Inflammatory macrophage (primary cell): ENCODE results near the gene DUSP8.
A peak's percentile ranks its signal among the peaks of the same experiment; 100 is the strongest.
"Not testable (repeated sequence)": the region's sequence is repeated elsewhere in the genome, so short reads cannot be mapped to it uniquely, and the experiment has no call there.

Source experiments
- DNase-seq, 2 donors: peaks; one replicate each; pipeline ENCODE4 v3.0.0-alpha.2; 2020 to 2022

The DUSP8 gene

DNA sequence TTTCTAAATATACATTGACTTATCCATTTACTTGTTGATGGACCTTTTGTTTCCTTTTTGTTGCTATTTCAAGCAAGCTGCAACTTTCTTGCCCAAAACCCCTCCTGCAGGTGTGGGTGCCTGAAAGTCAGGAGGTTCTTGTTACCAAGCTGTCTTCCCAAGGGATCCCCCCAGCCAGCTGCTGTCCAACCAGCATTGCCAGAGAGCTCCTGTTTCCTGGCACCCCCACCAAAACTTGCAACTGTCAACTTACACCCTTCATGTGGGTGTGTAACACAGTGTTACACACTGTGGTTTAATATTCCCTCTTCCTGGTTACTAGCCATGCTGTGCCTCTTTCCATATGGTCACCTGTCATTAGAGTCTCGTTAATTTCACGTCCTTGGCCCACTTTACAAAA lies 14.6 kb upstream of the DUSP8 start:
- no peak for DNase-seq

DNA sequence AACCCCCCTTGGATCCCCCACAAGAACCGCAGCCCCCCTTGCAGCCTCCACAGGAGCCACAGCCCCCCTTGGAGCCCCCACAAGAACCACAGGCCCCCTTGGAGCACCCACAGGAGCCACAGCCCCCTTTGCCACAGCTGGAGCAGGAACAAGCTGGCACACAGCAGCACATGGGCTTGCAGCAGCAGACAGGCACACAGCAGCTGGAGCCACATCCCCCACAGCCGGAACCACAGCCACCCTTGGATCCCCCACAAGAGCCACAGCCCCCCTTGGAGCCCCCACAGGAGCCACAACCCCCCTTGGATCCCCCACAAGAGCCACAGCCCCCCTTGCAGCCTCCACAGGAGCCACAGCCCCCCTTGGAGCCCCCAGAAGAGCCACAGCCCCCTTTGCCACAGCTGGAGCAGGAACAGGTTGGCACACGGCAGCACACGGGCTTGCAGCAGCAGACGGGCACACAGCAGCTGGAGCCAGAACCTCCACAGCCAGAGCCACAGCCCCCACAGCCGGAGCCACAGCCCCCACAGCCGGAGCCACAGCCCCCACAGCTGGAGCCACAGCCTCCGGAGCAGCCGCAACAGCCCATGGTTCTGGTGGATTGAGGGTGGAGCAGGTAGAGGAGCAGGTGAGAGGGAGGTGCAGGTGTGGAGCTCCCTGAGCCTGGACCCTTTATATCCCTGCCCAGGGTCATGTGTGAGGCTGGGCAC lies 12.7 kb upstream of the DUSP8 start, which contains the start of gene KRTAP5-1:
TSS of gene KRTAP5-1 (minus strand) at position 623 of the 710 bp plus-strand sequence. CDS start at position 589, 34 bp downstream.
- DNase-seq, result not testable (repeated sequence)

DNA sequence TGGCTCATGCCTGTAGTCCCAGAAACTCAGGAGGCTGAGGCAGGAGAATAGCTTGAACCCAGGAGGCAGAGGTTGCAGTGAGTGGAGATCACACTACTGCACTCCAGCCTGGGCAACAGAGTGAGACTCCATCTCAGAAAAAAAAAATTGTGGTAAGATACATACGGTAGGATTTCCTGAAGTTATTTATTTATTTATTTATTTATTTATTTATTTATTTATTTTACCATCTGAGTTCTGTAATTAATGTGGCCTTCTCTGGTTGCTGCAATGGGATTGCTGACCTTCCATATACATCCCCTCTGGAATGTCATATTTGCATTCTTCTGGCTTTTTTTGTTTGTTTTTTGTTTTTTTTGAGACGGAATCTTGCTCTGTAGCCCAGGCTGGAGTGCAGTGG lies 10.8 kb upstream of the DUSP8 start:
- not testable (repeated sequence) for DNase-seq

DNA sequence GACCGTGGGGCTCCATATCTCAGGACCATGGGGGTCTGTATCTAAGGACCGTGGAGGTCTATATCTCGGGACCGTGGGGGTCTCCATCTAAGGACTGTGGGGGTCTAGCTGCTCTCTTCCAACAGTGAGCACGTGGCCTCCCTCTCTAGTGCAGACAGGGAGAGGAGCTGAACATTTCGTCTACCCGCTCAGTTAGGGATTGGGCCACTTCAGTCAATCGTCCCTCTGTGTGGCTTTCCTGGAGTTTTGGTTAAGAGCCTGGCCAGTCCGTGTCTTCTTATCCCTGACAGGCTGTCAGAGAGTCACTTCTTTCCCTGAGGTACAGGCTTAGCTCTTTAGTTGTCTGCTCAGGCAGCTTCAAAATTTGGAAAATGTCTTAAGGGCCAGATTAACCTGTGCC lies 9.9 kb upstream of the DUSP8 start:
- DNase-seq, result no peak

DNA sequence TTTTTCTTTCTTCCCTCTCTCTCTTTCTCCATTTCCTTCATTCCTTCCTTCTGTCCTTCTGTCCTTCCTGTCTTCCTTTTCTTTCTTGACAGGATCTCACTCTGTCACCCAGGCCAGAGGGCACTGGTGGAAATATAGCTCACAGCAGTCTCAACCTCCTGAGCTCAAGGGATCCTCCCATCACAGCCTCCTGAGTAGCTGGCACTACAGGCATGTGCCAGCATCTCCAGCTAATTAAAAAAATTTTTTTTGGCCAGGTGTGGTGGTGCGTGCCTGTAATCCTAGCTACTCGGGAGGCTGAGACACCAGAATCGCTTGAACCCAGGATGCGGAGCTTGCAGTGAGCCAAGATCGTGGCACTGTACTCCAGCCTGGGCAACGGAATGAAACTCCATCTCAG lies 4.8 kb upstream of the DUSP8 start:
- no peak for DNase-seq

DNA sequence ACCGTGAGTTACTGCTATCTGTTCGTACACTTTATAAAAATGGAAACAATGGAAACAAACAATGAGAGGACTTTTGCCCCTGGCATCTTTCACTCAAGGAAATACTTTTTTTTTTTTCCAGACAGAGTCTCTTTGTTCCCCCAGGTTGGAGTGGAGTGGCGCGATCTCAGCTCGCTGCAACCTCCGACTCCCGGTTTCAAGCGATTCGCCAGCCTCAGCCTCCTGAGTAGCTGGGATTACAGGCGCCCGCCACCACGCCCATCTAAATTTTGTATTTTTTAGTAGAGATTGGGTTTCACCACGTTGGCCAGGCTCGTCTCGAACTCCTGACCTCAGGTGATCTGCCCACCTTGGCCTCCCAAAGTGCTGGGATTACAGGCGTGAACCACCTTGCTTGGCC lies 3.7 kb upstream of the DUSP8 start:
- DNase-seq, result not testable (repeated sequence)

DNA sequence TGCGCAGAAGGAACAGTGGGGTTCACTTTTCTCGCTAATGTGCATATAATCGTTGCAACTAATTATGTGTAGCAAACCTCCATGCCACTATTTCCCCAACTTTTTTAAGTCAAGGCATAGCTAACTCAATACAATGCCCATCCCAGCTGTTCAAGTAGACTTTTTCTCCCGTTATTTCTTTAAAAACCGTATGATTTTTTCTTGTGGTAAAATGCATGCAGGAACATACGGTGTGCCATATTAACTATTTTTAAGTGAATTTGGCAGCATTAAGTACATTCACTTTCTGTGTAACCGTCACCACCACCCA lies 2.8 kb upstream of the DUSP8 start:
- no peak for DNase-seq

DNA sequence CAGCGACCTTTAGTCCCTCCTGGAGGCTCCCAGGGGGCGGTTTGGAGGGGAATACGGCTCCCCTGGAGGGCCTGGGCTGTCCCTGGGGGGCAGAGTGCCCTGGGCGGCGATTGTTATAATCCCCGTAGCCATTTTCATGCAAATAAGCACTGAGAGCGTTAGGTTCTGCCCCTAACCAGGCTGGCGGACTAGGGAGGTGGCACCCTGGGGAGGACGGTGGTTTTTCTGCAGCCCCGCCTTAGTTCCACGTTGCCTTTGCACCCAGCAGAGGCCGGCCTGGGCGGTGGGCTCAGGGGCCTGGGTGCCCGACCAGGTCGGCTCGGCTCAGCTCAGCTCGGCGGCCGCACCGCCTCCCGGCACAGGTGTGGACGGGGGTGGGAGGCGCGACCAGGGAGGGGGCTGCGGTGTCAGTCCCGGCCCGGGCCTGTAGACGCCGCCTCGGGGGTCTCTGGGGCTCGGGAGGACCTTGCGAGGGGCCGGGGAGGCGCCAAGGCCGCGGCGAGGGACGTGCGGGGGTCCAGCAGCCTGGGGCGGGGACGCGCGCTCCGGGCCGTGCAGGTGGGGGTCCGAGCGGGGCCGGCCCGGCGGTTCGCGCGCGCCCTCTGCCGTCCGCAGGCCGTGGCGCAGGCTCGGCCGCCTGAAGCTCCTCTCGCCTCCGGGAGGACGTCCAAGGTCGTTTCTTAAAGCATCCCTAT lies 2.3 kb upstream of the DUSP8 start:
- DNase-seq, result peak; percentile 32 to 39

DNA sequence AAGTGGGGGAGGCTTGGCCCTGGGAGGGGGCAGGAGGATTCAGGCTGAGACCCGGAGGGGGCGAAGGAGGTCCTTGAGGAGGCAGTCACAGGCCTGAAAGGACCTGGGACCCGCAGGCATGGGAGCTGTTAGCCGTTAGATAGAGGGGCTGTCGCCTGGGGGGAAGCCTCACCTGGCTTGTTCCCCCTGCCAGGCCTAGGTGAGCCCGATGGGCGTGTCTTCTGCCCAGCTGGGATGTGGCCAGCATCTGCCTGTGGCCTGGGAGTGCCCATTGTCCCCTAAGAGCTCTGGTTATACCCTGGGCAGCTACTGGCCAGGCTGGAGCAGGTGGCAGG lies 1.8 kb upstream of the DUSP8 start:
- no peak for DNase-seq

DNA sequence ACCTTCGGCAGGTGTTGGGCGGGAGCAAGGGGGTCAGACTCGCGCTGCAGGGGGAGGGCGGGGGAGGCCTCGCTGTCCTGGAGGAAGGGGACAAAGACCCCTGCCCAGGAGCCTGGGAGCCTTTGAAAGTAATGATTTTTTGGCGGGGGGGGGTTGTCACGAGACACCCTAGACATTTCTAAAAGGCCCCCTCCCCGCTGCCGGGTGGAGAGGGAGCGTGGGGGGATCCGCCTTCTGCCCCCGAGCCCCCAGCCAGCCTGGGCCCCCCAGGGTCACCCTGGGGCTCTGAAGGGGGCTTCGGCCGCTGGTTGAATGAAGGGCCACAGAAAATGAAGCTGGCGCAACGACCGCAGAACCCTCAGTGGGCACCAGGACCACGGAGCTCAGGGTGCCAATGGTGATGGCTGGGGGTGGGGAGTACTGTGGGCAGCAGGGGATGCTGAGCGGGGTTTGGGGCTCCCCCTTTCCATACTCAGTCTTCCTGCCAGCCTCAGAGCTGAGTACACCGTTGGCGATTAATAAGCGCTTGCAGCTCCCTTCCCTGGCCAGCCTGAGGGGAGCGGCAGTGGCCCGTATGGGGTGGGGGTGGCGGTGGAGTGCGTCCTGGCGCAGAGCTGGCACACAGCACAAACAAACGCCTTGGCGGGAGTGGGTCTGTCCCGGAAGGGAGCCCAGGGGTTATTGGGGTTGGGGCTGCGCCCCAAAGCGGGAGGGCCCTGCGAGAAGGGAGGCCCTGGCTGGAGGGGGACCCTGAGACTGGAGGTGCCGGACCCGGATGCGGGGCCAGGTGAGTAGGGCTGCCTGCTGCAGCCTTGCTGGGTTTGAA lies 1.2 kb upstream of the DUSP8 start:
- DNase-seq, result no peak

DNA sequence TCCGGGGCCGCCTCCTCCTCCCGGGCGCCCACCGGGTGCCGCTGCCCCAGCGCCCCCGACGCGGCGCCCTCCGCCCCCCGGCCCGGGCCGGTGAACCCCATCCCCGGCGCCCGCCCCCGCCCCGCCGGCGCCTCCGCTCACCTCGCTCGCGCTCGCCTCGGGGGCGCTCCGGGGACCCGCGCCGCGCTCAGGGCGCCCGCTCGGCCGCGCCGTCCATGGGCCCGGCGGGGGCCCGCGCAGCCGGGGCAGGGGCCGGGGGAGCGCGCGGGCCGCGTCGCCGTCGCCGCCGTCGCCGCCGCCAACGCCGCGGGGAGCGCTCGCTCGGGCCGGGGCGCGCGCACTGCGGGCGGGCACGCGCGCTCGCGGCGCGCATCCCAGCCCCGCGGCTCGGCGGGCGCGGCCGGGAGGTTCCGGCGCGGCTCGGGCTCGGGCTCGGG lies 293 bp downstream of the DUSP8 start:
- no peak for DNase-seq

DNA sequence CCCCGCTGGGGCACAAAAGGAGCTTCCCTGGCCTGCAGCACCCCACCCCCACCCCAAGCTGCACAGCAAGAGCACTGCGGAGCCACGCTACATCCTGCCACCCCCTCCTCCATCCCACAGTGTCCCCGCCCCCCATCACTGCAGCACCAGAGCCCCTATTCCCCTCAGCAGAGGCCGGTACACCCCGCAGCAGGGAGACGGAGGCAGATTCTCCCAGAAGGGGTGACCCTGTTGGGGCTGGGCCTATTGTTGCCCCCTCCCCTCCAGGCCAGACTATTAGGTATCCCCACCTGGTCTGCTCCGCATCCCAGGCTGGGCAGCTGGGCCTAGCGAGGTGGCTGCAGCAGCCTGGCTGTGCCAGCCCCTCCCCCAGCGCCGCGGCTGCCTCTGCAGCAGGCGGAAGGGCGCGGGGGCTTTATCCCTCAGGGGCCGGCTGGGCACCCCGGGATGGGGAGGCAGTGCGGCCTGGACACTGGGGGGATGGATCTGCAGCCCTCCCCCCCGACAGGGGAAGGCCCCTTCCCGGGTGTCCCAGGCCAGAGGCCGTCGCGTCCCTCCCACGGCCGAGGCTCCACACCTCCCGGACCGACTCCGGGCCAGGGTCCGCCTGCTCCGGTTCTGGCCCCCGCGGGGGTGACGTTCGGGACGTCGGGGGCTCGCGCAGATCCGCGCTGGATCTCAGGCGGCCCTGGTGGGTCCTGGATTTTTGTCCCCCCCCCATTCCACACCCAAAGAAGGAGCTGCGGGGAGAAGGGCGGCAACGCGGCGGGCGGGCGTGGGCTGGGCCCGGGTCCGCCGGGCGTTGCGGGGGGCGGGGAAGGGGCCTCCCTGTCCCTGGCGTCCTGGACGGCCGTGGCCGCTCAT lies 943 bp downstream of the DUSP8 start:
- no peak for DNase-seq

DNA sequence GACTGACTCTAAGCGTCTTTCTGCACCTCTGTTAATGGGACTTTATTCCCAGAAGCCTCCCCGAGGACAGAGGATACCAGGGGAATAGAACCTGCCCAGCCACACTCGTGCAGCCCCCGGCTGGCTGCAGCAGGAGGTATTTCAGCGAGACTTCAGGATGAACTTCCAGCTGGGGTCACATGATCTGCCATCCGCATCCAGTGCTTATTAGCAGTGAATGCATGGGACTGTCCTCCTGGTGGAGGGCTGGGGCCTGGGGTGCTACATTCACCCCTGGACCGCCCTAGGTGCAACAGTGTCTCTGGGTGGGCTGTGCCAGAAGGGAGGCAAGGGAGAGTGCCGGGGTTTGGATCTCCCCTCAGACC lies 1.6 kb downstream of the DUSP8 start:
- DNase-seq, result no peak

DNA sequence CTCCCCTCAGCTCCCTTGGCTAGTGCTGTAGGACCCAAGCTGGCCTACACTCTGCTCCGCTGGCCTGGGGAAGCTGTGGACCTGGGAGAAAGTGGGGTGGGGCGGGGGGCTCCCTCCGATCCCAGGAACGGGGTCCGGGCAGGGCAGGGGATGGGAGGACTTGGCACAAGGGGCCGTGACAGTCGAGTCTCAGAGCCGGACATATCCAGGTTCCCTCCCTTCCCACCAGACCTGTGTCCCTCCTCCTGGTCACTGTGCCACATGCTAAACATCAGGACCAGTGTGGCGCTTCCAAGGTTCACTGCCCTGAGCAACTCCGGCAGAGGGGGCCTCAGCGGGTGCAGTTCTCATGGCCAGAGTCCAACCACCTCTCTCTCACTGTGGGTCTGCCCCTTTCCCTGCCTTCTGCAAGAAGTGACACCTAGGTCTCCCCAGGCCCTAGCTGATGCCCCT lies 2.0 kb downstream of the DUSP8 start:
- no peak for DNase-seq

DNA sequence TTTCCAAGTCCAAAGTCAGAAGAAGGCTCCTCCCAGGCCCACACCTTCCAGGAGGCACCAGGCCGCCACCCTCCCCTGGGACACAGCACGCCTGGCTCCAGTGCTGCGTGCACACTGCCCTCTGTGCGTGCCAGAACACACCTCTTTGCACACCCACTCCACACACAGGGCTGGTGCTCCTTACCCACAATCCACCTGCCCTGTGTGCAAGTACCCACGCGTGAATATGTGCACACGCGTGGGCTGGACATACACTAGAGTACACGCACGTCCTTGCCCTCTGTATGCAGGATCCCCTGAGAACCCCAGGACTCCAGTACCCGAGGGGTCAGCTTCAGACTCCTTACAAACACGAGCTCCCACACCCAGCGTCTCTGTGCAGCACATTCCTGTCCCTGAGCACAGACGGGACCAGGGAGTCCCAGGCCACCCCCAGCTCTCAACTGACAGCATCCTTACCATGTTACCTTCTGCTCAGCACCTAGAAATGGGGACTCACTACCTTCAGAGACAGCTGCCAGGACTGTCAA lies 2.8 kb downstream of the DUSP8 start:
- no peak for DNase-seq

DNA sequence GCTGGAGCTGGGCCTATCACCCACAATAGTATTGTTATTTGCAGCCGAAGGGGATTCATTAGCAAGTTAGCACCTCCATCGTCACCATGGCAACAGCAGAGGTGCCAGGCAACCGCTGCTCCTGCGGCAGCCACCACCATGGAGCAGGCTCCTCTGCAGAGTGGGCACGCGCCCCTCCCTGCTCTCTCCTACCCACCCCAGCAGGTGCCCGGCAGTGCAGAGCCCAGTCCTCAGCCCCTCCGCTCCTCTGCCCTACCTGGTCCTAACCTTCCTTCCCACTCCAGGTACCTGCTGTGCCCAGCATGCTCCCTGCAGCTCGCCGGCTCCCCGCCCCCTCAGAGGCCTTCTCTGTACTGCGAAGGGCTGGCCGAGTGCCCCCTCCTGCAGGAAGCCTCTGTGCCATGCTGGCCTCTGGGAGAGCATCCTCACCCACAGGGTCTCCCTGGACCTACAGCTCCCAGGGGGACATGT lies 3.6 kb downstream of the DUSP8 start:
- no peak for DNase-seq

DNA sequence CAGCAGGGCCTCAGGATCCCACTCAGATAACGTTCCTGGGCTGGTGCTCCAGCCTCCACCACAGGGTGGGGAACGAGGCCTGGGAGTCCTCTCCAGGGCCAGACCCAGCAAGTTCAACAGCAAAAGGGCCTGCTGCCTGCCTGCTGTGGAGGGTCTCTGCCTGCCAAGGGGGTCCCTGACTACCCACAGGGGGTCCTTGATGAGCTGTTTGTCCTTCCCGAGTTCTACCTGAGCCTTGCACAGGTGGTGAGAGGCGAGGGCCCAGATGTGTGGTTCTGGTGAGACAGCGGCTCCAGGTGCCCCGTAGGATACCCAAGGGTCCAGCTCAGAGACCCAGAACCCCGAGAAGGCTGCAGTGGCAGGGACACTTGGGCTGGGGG lies 4.4 kb downstream of the DUSP8 start:
- no peak for DNase-seq

DNA sequence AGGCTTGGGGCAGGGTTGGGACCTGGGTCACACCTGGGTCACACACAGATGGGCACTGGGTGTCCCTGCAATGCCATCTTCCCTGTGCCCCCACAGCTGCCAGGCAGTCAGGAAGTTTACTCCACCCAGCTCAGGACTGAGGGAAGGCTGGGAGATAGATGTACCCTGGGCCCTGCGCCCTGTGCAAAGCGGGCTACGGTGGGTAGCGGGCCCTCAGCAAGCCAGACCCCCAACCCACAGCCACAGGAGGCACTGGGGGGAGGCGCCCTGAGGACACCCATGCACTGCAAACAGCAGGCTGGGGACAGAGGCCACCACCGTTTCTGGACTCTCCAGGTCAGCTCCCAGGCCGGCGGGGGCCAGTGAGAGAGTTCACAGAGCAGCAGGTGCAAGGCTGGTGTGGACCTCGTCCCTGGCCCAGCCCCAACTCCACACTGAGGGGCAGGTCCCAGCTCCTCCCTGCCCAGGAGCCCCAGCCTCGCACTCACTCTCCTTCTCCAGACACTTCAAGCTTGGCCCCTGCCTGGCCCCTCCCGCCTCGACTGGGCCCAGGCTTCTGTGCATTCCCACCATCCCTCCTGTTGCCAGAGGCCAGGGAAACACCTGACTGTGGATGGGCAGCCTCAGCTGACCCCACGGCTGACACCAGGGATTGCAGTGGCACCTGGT lies 4.9 kb downstream of the DUSP8 start:
- no peak for DNase-seq

DNA sequence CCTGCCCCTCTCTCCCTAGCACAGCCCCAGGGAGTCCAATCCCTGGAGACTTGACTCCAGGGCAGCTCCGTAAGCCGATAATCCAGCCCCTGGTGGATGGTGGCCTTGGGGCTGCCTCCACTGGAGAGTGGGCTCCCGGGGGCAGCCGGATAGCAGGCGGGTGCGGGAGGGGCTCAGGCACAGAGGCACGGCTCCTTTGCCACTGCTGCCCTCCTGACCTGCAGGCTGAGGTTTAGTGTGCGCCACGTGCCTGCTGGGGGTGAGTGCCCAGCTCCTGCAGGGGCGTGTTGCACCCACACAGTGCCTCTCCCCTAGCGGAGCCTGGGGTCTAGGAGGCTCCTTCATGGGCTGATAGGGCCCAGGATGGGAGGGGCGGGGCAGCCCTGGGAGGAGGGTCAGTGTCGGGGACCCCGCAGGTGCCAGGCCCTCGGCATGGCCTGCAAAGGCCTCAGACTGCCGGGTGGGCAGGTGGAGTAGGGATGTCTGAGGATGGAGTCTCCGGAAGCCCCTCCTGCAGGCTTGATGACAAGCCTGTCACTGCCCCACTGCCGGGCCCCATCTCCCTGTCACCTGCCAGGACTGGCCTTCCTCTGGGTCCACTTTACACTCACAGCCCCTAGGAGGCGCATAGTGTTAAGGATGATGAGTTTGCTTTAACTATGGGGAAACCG lies 5.6 kb downstream of the DUSP8 start:
- no peak for DNase-seq

DNA sequence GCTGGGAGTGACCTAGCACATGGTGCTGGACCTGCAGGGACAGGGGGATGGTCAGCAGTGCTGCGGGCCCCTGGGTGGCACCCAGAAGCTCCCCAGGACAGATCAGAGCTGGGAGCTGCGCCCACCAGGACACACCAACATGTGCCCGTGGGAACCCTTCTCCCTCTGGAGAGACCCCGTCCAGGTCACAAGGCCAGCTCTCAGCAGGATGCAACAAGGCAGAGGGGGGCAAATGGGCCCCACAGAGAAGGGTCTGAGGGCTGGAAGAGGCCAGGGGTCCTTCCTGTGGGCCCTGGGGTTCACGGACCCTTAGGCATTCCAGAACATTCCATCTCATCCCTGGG lies 6.2 kb downstream of the DUSP8 start:
- no peak for DNase-seq

DNA sequence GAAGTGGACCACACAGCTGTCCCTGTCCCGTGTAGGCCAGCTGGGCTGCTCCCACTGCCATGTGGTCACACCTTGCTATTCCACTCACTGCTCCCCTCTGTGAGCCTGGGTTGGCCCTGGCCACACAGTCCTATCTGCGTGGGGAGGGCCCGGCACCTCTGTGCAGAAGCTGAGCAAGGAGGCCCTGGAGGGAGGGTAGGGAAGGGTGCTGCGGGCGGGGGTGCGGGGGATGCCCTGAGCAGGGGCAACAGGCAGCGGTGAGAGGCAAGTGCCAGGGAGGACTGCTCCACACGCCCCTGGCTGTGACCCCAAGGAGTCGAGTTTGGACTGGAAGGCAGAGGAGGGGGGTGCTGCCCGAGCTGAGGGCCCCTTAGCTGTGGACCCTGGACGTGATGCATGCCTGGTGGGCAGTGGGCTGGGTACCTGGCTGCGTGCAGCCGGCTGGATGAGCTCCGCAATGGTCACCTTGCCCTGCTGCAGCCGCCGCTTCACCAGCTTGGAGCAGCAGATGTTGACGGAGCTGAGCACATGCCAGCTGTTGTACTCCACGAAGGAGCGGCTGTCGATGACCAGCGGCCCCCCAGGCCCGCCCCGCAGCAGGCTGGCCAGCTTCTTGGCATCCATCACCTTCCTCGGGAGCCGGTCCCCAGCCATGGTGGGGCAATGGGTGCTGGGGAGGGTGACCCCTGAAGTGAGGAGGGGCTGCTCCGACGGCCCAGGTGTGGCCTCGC lies 6.7 kb downstream of the DUSP8 start:
- DNase-seq, result no peak
